WTC11 (cell line): Measurements from ENCODE around the gene PEX1. TPM values are rescaled to one million over a fixed set of nuclear protein-coding genes. Genes with fewer than 3 reads are reported as not detected.

Source experiments
- ATAC-seq: fragments of 200-7000 bp; cut with Tn5 transposase; 2 replicates; pipeline ENCODE4 v1.10.0; 2021; ENCODE audit warnings: mild to moderate bottlenecking, moderate library complexity
- CTCF ChIA-PET: fragments of 300-600 bp; sonication (Branson Sonifier 250); formaldehyde crosslinking; loops from one replicate; lab custom pipeline; 2021; ENCODE audit warnings: antibody characterized with exemption; lab: Charles Lee
- POLR2A ChIA-PET: fragments of 350-600 bp; sonication (Branson Sonifier 250); formaldehyde crosslinking; loops from one replicate; lab custom pipeline; 2021; ENCODE audit warnings: antibody characterized with exemption; lab: Charles Lee
- DNase-seq: peaks from one replicate; pipeline ENCODE4 v3.0.0; 2021; ENCODE audit warnings: low spot score
- H3K27ac Mint-ChIP-seq: 2 replicates; pipeline ENCODE4 v1.8.0; 2021; ENCODE audit warnings: mixed read lengths
- H3K27me3 Mint-ChIP-seq: 2 replicates; pipeline ENCODE4 v1.8.0; 2021; ENCODE audit warnings: low read depth, mild to moderate bottlenecking, moderate library complexity, mixed read lengths
- H3K36me3 Mint-ChIP-seq: 2 replicates; pipeline ENCODE4 v1.8.0; 2021; ENCODE audit warnings: mixed read lengths
- H3K4me1 Mint-ChIP-seq: 2 replicates; pipeline ENCODE4 v1.8.0; 2022; ENCODE audit warnings: mixed read lengths
- H3K4me3 Mint-ChIP-seq: 2 replicates; pipeline ENCODE4 v1.8.0; 2021; ENCODE audit warnings: mild to moderate bottlenecking, moderate library complexity, mixed read lengths
- H3K9me3 Mint-ChIP-seq: 2 replicates; pipeline ENCODE4 v1.8.0; 2021; ENCODE audit warnings: mixed read lengths
- ATF3 ChIP-seq: sonication (generic); formaldehyde crosslinking; conservative IDR thresholded peaks from 2 replicates; pipeline ENCODE4 v1.8.1; 2022; ENCODE audit warnings: mild to moderate bottlenecking, missing genetic modification reagents
- CBFB ChIP-seq: sonication (generic); formaldehyde crosslinking; IDR thresholded peaks from 2 replicates; pipeline ENCODE4 v1.8.1; 2022; ENCODE audit warnings: mild to moderate bottlenecking, low read depth, missing genetic modification reagents
- CDX4 ChIP-seq: fragments of 250-450 bp; sonication (Bioruptor Pico); IDR thresholded peaks from 2 replicates; pipeline ENCODE4 v1.9.0; 2021; ENCODE audit warnings: moderate library complexity, mild to moderate bottlenecking, inconsistent platforms, borderline replicate concordance
- FOXJ3 ChIP-seq: sonication (generic); formaldehyde crosslinking; IDR thresholded peaks from 2 replicates; pipeline ENCODE4 v1.9.0; 2021; ENCODE audit warnings: missing genetic modification reagents, mild to moderate bottlenecking, borderline replicate concordance
- JAZF1 ChIP-seq: fragments of 250-450 bp; sonication (Bioruptor Pico); IDR thresholded peaks from 2 replicates; pipeline ENCODE4 v1.9.0; 2021; ENCODE audit warnings: moderate library complexity, mild to moderate bottlenecking, inconsistent platforms
- KAT7 ChIP-seq: sonication (generic); formaldehyde crosslinking; IDR thresholded peaks from 2 replicates; pipeline ENCODE4 v1.8.1; 2023; ENCODE audit warnings: missing genetic modification reagents, mild to moderate bottlenecking, borderline replicate concordance
- MLX ChIP-seq: sonication (generic); formaldehyde crosslinking; IDR thresholded peaks from 2 replicates; pipeline ENCODE4 v1.8.1; 2023; ENCODE audit warnings: mild to moderate bottlenecking, missing genetic modification reagents, moderate library complexity
- MYBL2 ChIP-seq: sonication (generic); formaldehyde crosslinking; IDR thresholded peaks from 2 replicates; pipeline ENCODE4 v1.8.1; 2023; ENCODE audit warnings: mild to moderate bottlenecking, moderate library complexity, missing genetic modification reagents
- PRRX2 ChIP-seq: fragments of 250-450 bp; sonication (Bioruptor Pico); IDR thresholded peaks from 2 replicates; pipeline ENCODE4 v1.8.0; 2021; ENCODE audit warnings: mild to moderate bottlenecking
- RORB ChIP-seq: fragments of 250-450 bp; sonication (Bioruptor Pico); IDR thresholded peaks from 2 replicates; pipeline ENCODE4 v1.9.0; 2021; ENCODE audit warnings: mild to moderate bottlenecking
- SP1 ChIP-seq: sonication (generic); formaldehyde crosslinking; conservative IDR thresholded peaks from 2 replicates; pipeline ENCODE4 v1.8.1; 2022; ENCODE audit warnings: missing genetic modification reagents
- TEAD1 ChIP-seq: sonication (generic); formaldehyde crosslinking; IDR thresholded peaks from 2 replicates; pipeline ENCODE4 v1.8.0; 2022; ENCODE audit warnings: mild to moderate bottlenecking, missing genetic modification reagents
- ZNF219 ChIP-seq: sonication (generic); formaldehyde crosslinking; IDR thresholded peaks from 2 replicates; pipeline ENCODE4 v1.8.0; 2023; ENCODE audit warnings: missing genetic modification reagents, mild to moderate bottlenecking, borderline replicate concordance
- ZNF232 ChIP-seq: sonication (generic); formaldehyde crosslinking; IDR thresholded peaks from 2 replicates; pipeline ENCODE4 v1.8.0; 2022; ENCODE audit warnings: mild to moderate bottlenecking, missing genetic modification reagents
- ZNF263 ChIP-seq: sonication (generic); formaldehyde crosslinking; IDR thresholded peaks from 2 replicates; pipeline ENCODE4 v1.8.1; 2022; ENCODE audit warnings: low read depth, mild to moderate bottlenecking, moderate library complexity, missing genetic modification reagents
- ZNF532 ChIP-seq: fragments of 250-450 bp; sonication (Bioruptor Pico); IDR thresholded peaks from 2 replicates; pipeline ENCODE4 v1.9.0; 2021; ENCODE audit warnings: mild to moderate bottlenecking, borderline replicate concordance
- ZNF671 ChIP-seq: fragments of 250-450 bp; sonication (Bioruptor Pico); IDR thresholded peaks from 2 replicates; pipeline ENCODE4 v1.8.0; 2021; ENCODE audit warnings: mild to moderate bottlenecking
- total RNA-seq: library from RNA; stranded (reverse); gene quantifications from 3 replicates; pipeline ENCODE4 v1.2.3, GENCODE V29; 2021

PEX1 gene
- total RNA-seq, 1 experiment from 2014 or later: 24.9 TPM

- TF ChIP-seq ZNF532: no peak
- no peak for TF ChIP-seq RORB (CRISPR knock-in tag)
- TF ChIP-seq ZNF219 (CRISPR knock-in tag): no peak
Observed at GRCh38 chr7:92557249-92557648, 28.9 kb upstream of the PEX1 start (continued).

- TF ChIP-seq FOXJ3 (CRISPR knock-in tag) (no peak), ATF3 (CRISPR knock-in tag) (no peak), JAZF1 (CRISPR knock-in tag) (no peak), KAT7 (no peak), ZNF263 (no peak), MYBL2 (CRISPR knock-in tag) (no peak), ZNF671 (CRISPR knock-in tag) (no peak), PRRX2 (CRISPR knock-in tag) (no peak), ZNF219 (CRISPR knock-in tag) (no peak)
- TF ChIP-seq, all 79 proteins: peak for 0
- no peaks in the 10 kb centered on the region for H3K27me3 Mint-ChIP-seq
- no peak overlapping the region for H3K27ac Mint-ChIP-seq
- DNase-seq (no peak), ATAC-seq (no peak)
- H3K4me3 Mint-ChIP-seq: no peak overlapping the region
- H3K9me3 Mint-ChIP-seq: no peaks in the 10 kb centered on the region
- ChIA-PET CTCF (no interaction called here), POLR2A (no interaction called here)
- no peaks in the 10 kb centered on the region for H3K36me3 Mint-ChIP-seq
- H3K4me1 Mint-ChIP-seq: no peaks in the 10 kb centered on the region
Observed at GRCh38 chr7:92550194-92550593, 21.9 kb upstream of the PEX1 start.

GRCh38 chr7:92547579-92547978 lies 19.3 kb upstream of the PEX1 start:
- Mint-ChIP-seq H3K4me1 (no peaks in the 10 kb centered on the region), H3K27ac (no peak overlapping the region), H3K9me3 (peaks cover 6% of the 10 kb centered on the region), H3K27me3 (peaks cover 4% of the 10 kb centered on the region; the same call in 1 of the 2 replicates), H3K4me3 (no peak overlapping the region), H3K36me3 (peaks cover 6% of the 10 kb centered on the region)
- ChIA-PET CTCF (no interaction called here), POLR2A (no interaction called here)
- TF ChIP-seq SP1 (CRISPR knock-in tag) (no peak), ZNF232 (CRISPR knock-in tag) (no peak), CDX4 (no peak), CBFB (CRISPR knock-in tag) (no peak), MLX (CRISPR knock-in tag) (no peak), TEAD1 (CRISPR knock-in tag) (no peak)
- DNase-seq (no peak), ATAC-seq (no peak)
